Endothelial cell of umbilical vein (primary cell): Measurements from ENCODE around the gene C11orf65. TPM values are rescaled to one million over a fixed set of nuclear protein-coding genes. Genes with fewer than 3 reads are reported as not detected.
"Not testable (repeated sequence)": the region's sequence is repeated elsewhere in the genome, so short reads cannot be mapped to it uniquely, and the experiment has no call there.

Experiments
- BruUV-seq: library from RNA; stranded (reverse); fragments of 400-500 nt; replicated peaks from 2 replicates; lab custom pipeline; 2021; lab: Mats Ljungman, UMichigan
- CTCF ChIA-PET: fragments of 300-600, 350-600 bp; sonication (Branson Sonifier 250); formaldehyde crosslinking; loops from one replicate; lab custom pipeline; 2021; ENCODE audit warnings: antibody characterized with exemption, inconsistent platforms; lab: Charles Lee
- POLR2A ChIA-PET: fragments of 300-600, 350-600 bp; sonication (Branson Sonifier 250); formaldehyde crosslinking; loops from one replicate; lab custom pipeline; 2021; ENCODE audit warnings: antibody characterized with exemption, inconsistent platforms; lab: Charles Lee
- DNase-seq: peaks from one replicate; pipeline ENCODE4 v3.0.0-alpha.2; 2011; ENCODE audit warnings: low read depth, low spot score
- FAIRE-seq: peaks from 2 replicates; lab custom pipeline; 2011; peaks lifted over from hg19 to GRCh38; lab: Jason Lieb, UNC
- H2AFZ ChIP-seq: 2 replicates; pipeline ENCODE4 v1.6.0; 2012; ENCODE audit warnings: low read depth, low read length, control low read depth, inconsistent platforms
- H3K27ac ChIP-seq: 2 replicates; pipeline ENCODE4 v1.5.1; 2011; ENCODE audit warnings: low read depth, mild to moderate bottlenecking, control low read depth, low read length, moderate library complexity; ENCODE audit not compliant: insufficient read depth
- H3K27me3 ChIP-seq, 2 experiments: 2 replicates each; pipeline versions ENCODE4 v1.6.0 to v1.6.1; 2011; ENCODE audit warnings: low read length in 2 of 2, mixed read lengths in 1 of 2; ENCODE audit not compliant: control insufficient read depth in 2 of 2, insufficient read depth in 2 of 2
- H3K36me3 ChIP-seq, 2 experiments: 2 replicates in 1 of 2; 3 replicates in 1 of 2; pipeline ENCODE4 v1.5.1; 2011; ENCODE audit warnings: low read length in 2 of 2, mild to moderate bottlenecking in 1 of 2, moderate library complexity in 1 of 2; ENCODE audit not compliant: control insufficient read depth in 2 of 2, insufficient read depth in 2 of 2; ENCODE audit errors: extremely low read depth in 1 of 2
- H3K4me1 ChIP-seq: 3 replicates; pipeline ENCODE4 v1.5.1; 2011; ENCODE audit warnings: mild to moderate bottlenecking, low read length; ENCODE audit not compliant: control insufficient read depth, insufficient read depth; ENCODE audit errors: extremely low read depth
- H3K4me2 ChIP-seq: 2 replicates; pipeline ENCODE4 v1.6.1; 2011; ENCODE audit warnings: low read length, control low read depth, mixed read lengths; ENCODE audit not compliant: insufficient read depth
- H3K4me3 ChIP-seq, 3 experiments: fragments of 200-600 bp in 1 of 3; sonication (generic), shearing (Covaris generic) in 1 of 3; replicated peaks in 1 of 3; 2 replicates each; pipeline ENCODE4 v1.5.1; 2011 to 2016; ENCODE audit warnings: control low read depth in 3 of 3, low read length in 3 of 3, mild to moderate bottlenecking in 2 of 3, inconsistent platforms in 1 of 3, low read depth in 1 of 3, moderate library complexity in 1 of 3; ENCODE audit not compliant: insufficient read depth in 1 of 3
- H3K79me2 ChIP-seq: 2 replicates; pipeline ENCODE4 v1.6.0; 2012; ENCODE audit warnings: low read length, inconsistent platforms; ENCODE audit not compliant: control insufficient read depth, insufficient read depth
- H3K9ac ChIP-seq: replicated peaks from 2 replicates; pipeline ENCODE3; 2011; ENCODE audit warnings: low read length, control low read depth; ENCODE audit not compliant: insufficient read depth; ENCODE audit errors: extremely low read depth
- H3K9me1 ChIP-seq: replicated peaks from 3 replicates; pipeline ENCODE4 v1.6.0; 2011; ENCODE audit warnings: mild to moderate bottlenecking, low read length; ENCODE audit not compliant: control insufficient read depth, insufficient read depth; ENCODE audit errors: extremely low read depth
- H3K9me3 ChIP-seq: replicated peaks from 2 replicates; pipeline ENCODE4 v1.5.1; 2012; ENCODE audit warnings: low read length, inconsistent platforms; ENCODE audit not compliant: control insufficient read depth, insufficient read depth
- H4K20me1 ChIP-seq: replicated peaks from 2 replicates; pipeline ENCODE3; 2011; ENCODE audit warnings: mild to moderate bottlenecking, low read length; ENCODE audit not compliant: control insufficient read depth, insufficient read depth; ENCODE audit errors: extremely low read depth
- EZH2 ChIP-seq: IDR thresholded peaks from 2 replicates; pipeline ENCODE4 v1.6.1; 2012; ENCODE audit warnings: borderline replicate concordance, low read depth, mild to moderate bottlenecking, moderate library complexity, low read length, inconsistent platforms; ENCODE audit not compliant: severe bottlenecking
- FOS ChIP-seq: IDR thresholded peaks from 2 replicates; pipeline ENCODE4 v1.6.1; 2011; ENCODE audit warnings: mild to moderate bottlenecking, low read length, moderate library complexity, borderline replicate concordance; ENCODE audit not compliant: insufficient read depth
- GATA2 ChIP-seq: IDR thresholded peaks from 2 replicates; pipeline ENCODE4 v1.7.0; 2011; ENCODE audit warnings: low read depth, mild to moderate bottlenecking, moderate library complexity, mixed read lengths, low read length; ENCODE audit not compliant: insufficient read length, insufficient read depth
- JUN ChIP-seq: IDR thresholded peaks from 2 replicates; pipeline ENCODE4 v1.6.1; 2011; ENCODE audit warnings: borderline replicate concordance, low read depth; ENCODE audit not compliant: insufficient read length, insufficient read depth
- MYC ChIP-seq: IDR thresholded peaks from one replicate; pipeline ENCODE4 v1.6.1; 2011; ENCODE audit warnings: mild to moderate bottlenecking, low read depth, low read length
- POLR2A ChIP-seq: IDR thresholded peaks from 2 replicates; pipeline ENCODE4 v1.6.1; 2012; ENCODE audit warnings: low read depth, mild to moderate bottlenecking, control low read depth, low read length
- POLR2AphosphoS5 ChIP-seq: IDR thresholded peaks from 2 replicates; pipeline ENCODE4 v1.6.1; 2012; ENCODE audit warnings: low read depth, mild to moderate bottlenecking, control low read depth, low read length, moderate library complexity; ENCODE audit not compliant: insufficient read depth
- dilution Hi-C: fragments of 300-500 bp; cut with MboI; formaldehyde crosslinking; loops from one replicate; pipeline ENCODE4 v1.15.0; 2019; ENCODE audit warnings: low sequenced_read_pairs; ENCODE audit not compliant: extremely low pct_ligation_motif_present
- intact Hi-C: fragments of 100-400 bp; cut with micrococcal nuclease; formaldehyde crosslinking; loops from one replicate; pipeline ENCODE4 v1.10.0; 2022
- polyA plus RNA-seq, 4 experiments: library from polyadenylated mRNA; depleted of rRNA in 3 of 4; stranded (reverse) in 3 of 4; unstranded in 1 of 4; fragments of >200 nt; gene quantifications; 2 replicates each; pipeline versions ENCODE4 v1.2.1 to v1.2.3, GENCODE V29; 2011 to 2012; ENCODE audit warnings: missing spikeins in 1 of 4
- total RNA-seq: library from RNA; stranded (reverse); gene quantifications from 2 replicates; pipeline ENCODE4 v1.2.3, GENCODE V29; 2021
- TF ChIP-seq, protein P1 (sequence below), 2 donors: IDR thresholded peaks; 1 replicate in 1 of 2; 2 replicates in 1 of 2; pipeline ENCODE4 v1.5.1; 2011; ENCODE audit warnings: low read length in 2 of 2, mild to moderate bottlenecking in 2 of 2, moderate library complexity in 2 of 2, control low read depth in 1 of 2, inconsistent platforms in 1 of 2, low read depth in 1 of 2; ENCODE audit not compliant: insufficient read depth in 1 of 2; ENCODE audit errors: extremely low read depth in 1 of 2
- TF ChIP-seq, protein P2 (sequence below): IDR thresholded peaks from 2 replicates; pipeline ENCODE4 v1.6.1; 2011; ENCODE audit not compliant: insufficient read depth, insufficient read length

Gene C11orf65
- total and polyA plus RNA-seq, 2 donors (not counting 3 experiments of a cell fraction or from before 2014, with no cell fraction given) = not detected

DNA sequence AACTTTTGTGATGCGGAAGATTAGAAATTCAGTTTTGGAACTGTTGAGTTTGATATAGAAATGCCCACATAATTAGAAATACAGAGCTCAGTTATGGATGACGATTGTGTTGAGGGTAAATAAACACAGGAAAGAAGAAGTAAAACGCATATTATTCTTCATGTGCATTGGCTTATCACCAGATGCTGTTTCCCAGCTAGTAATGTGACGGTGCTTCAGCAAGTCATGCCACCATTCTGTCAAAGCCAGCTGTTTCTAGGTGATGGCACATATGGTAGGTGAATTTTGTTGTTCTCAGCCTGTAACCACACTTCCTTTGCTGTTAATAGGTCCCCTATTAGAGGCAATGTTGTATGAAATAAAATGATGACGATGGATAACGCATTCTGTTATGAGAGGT lies 68.9 kb downstream of the C11orf65 start:
- TF ChIP-seq GATA2 = no peak
- no peak for TF ChIP-seq POLR2A
- TF ChIP-seq POLR2AphosphoS5 = no peak
- TF ChIP-seq FOS = no peak
- no peak for TF ChIP-seq JUN
- TF ChIP-seq EZH2 = no peak
- no peak for TF ChIP-seq MYC
- TF ChIP-seq, protein P1, sequence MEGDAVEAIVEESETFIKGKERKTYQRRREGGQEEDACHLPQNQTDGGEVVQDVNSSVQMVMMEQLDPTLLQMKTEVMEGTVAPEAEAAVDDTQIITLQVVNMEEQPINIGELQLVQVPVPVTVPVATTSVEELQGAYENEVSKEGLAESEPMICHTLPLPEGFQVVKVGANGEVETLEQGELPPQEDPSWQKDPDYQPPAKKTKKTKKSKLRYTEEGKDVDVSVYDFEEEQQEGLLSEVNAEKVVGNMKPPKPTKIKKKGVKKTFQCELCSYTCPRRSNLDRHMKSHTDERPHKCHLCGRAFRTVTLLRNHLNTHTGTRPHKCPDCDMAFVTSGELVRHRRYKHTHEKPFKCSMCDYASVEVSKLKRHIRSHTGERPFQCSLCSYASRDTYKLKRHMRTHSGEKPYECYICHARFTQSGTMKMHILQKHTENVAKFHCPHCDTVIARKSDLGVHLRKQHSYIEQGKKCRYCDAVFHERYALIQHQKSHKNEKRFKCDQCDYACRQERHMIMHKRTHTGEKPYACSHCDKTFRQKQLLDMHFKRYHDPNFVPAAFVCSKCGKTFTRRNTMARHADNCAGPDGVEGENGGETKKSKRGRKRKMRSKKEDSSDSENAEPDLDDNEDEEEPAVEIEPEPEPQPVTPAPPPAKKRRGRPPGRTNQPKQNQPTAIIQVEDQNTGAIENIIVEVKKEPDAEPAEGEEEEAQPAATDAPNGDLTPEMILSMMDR (IDR thresholded peaks at IDR 0.05; ENCODE audit: extremely low read depth in 1 of 2, insufficient read depth in 1 of 2, low read depth in 1 of 2, low read length in 2 of 2) = no peak
- TF ChIP-seq, protein P2, sequence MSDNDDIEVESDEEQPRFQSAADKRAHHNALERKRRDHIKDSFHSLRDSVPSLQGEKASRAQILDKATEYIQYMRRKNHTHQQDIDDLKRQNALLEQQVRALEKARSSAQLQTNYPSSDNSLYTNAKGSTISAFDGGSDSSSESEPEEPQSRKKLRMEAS = no peak
- Histone ChIP-seq H3K9me3 (no peaks in the 10 kb centered on the region), H3K9ac (no peak overlapping the region), H3K4me2 (no peak overlapping the region), H3K27me3 (no peaks in the 10 kb centered on the region), H3K4me3 (no peak overlapping the region), H3K4me1 (no peaks in the 10 kb centered on the region), H3K27ac (no peak overlapping the region), H4K20me1 (no peaks in the 10 kb centered on the region), H3K36me3 (no peaks in the 10 kb centered on the region), H2AFZ (no peak overlapping the region), H3K9me1 (no peaks in the 10 kb centered on the region), H3K79me2 (no peaks in the 10 kb centered on the region)
- FAIRE-seq = no peak
- intact Hi-C loops (no loop called here), dilution Hi-C loops (no loop called here)
- ChIA-PET POLR2A (no interaction called here), CTCF (interaction anchor here (0.6 to 1.2 kb wide), 2 partner anchors 9 to 188 kb away, joined by 3 to 4 read pairs; no protein-coding TSS in a partner anchor)
- BruUV-seq = no TSS peak
- DNase-seq = no peak

DNA sequence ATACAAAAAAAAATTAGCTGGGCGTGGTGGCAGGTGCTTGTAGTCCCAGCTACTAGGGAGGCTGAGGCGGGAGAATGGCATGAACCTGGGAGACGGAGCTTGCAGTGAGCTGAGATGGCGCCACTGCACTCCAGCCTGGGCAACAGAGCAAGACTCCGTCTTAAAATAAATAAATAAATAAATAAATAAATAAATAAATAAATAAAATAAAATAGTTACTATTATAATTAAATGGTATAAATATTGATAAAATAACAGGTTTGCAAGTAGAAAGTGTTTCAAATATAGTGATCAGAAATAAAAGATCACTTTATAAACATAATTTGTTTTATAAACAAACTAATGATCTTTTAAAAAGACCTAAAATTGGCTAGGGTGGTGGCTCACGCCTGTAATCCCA lies 70.7 kb downstream of the C11orf65 start:
- H3K36me3 ChIP-seq, dilution Hi-C loops, H3K4me2 ChIP-seq, H3K4me3 ChIP-seq, BruUV-seq, H3K4me1 ChIP-seq, H3K9me1 ChIP-seq, intact Hi-C loops, DNase-seq, H3K79me2 ChIP-seq, H3K27me3 ChIP-seq, H3K9me3 ChIP-seq, H3K27ac ChIP-seq, H3K9ac ChIP-seq, FAIRE-seq, H4K20me1 ChIP-seq, H2AFZ ChIP-seq, CTCF ChIA-PET: not testable (repeated sequence)
- POLR2A ChIA-PET = interaction anchor here (0.6 kb wide), 1 partner anchor 80 kb away, joined by 5 read pairs; no protein-coding TSS in a partner anchor
